PC-3 (cell line): ENCODE measurements around the gene PRDM13. TPM values are rescaled to one million over a fixed set of nuclear protein-coding genes. Genes with fewer than 3 reads are reported as not detected.
"Not testable (repeated sequence)": the region's sequence is repeated elsewhere in the genome, so short reads cannot be mapped to it uniquely, and the experiment has no call there.

ENCODE experiments used
- ATAC-seq: fragments of 200-7000 bp; cut with Tn5 transposase; 2 replicates; pipeline ENCODE4 v1.9.1; 2020; ENCODE audit warnings: mild to moderate bottlenecking, moderate library complexity
- BruUV-seq: library from RNA; stranded (reverse); fragments of 400-500 nt; replicated peaks from 2 replicates; lab custom pipeline; 2021; lab: Mats Ljungman, UMichigan
- CTCF ChIA-PET: fragments of 300-600 bp; sonication (Branson Sonifier 250); formaldehyde crosslinking; loops from one replicate; lab custom pipeline; 2022; ENCODE audit warnings: antibody characterized with exemption; lab: Charles Lee
- POLR2A ChIA-PET: fragments of 300-600 bp; sonication (Branson Sonifier 250); formaldehyde crosslinking; loops from one replicate; lab custom pipeline; 2022; ENCODE audit warnings: antibody characterized with exemption; ENCODE audit not compliant: unreplicated experiment; lab: Charles Lee
- DNase-seq: peaks from one replicate; pipeline ENCODE4 v3.0.0-alpha.2; 2015
- H2AFZ ChIP-seq: fragments of 300-600 bp; sonication (generic); 2 replicates; pipeline ENCODE4 v1.6.0; 2016; ENCODE audit warnings: antibody characterized with exemption, low read length
- H3F3A ChIP-seq: fragments of 300-600 bp; sonication (generic); one replicate; pipeline ENCODE4 v1.6.0; 2017; ENCODE audit warnings: antibody characterized with exemption, low read length, control low read depth, mild to moderate bottlenecking; ENCODE audit not compliant: unreplicated experiment
- H3K27ac ChIP-seq: fragments of 300-600 bp; sonication (generic); 2 replicates; pipeline ENCODE4 v1.5.1; 2016; ENCODE audit warnings: mild to moderate bottlenecking, low read length
- H3K27me3 ChIP-seq: fragments of 300-600 bp; sonication (generic); 2 replicates; pipeline ENCODE4 v1.6.1; 2016; ENCODE audit warnings: low read length, mixed read lengths
- H3K36me3 ChIP-seq: fragments of 300-600 bp; sonication (generic); 2 replicates; pipeline ENCODE4 v1.6.1; 2016; ENCODE audit warnings: low read depth, mixed run types, low read length, mixed read lengths
- H3K4me1 ChIP-seq: fragments of 300-600 bp; sonication (generic); 2 replicates; pipeline ENCODE4 v1.5.1; 2016; ENCODE audit warnings: low read length; ENCODE audit not compliant: insufficient read depth
- H3K4me2 ChIP-seq: fragments of 300-600 bp; sonication (generic); 2 replicates; pipeline ENCODE4 v1.6.0; 2016; ENCODE audit warnings: low read length
- H3K4me3 ChIP-seq: fragments of 300-600 bp; sonication (generic); 2 replicates; pipeline ENCODE4 v1.5.1; 2016; ENCODE audit warnings: mild to moderate bottlenecking, low read length, mixed read lengths
- H3K79me2 ChIP-seq: fragments of 300-600 bp; sonication (generic); 2 replicates; pipeline ENCODE4 v1.6.1; 2017; ENCODE audit warnings: low read length, mixed read lengths
- H3K9ac ChIP-seq: fragments of 300-600 bp; sonication (generic); 2 replicates; pipeline ENCODE4 v1.6.0; 2016; ENCODE audit warnings: mild to moderate bottlenecking, low read length
- H3K9me2 ChIP-seq: fragments of 300-600 bp; sonication (generic); replicated peaks from 2 replicates; pipeline ENCODE4 v1.6.1; 2016; ENCODE audit warnings: mixed run types, low read length, mixed read lengths
- H3K9me3 ChIP-seq: fragments of 300-600 bp; sonication (generic); 2 replicates; pipeline ENCODE4 v1.6.1; 2016; ENCODE audit warnings: low read length, mixed read lengths
- H4K20me1 ChIP-seq: fragments of 300-600 bp; sonication (generic); 2 replicates; pipeline ENCODE4 v1.6.1; 2016; ENCODE audit warnings: low read length, mixed read lengths
- CTCF ChIP-seq: fragments of 300-600 bp; sonication (generic); conservative IDR thresholded peaks from 2 replicates; pipeline ENCODE4 v1.5.1; 2017; ENCODE audit warnings: antibody characterized with exemption, low read depth, mild to moderate bottlenecking, low read length
- EZH2 ChIP-seq: fragments of 300-600 bp; sonication (generic); IDR thresholded peaks from one replicate; pipeline ENCODE4 v1.6.1; 2017; ENCODE audit warnings: antibody characterized with exemption, mild to moderate bottlenecking, low read length; ENCODE audit not compliant: unreplicated experiment
- EZH2phosphoT487 ChIP-seq: fragments of 300-600 bp; sonication (generic); IDR thresholded peaks from 2 replicates; pipeline ENCODE4 v1.6.1; 2018; ENCODE audit warnings: mild to moderate bottlenecking, antibody characterized with exemption, low read length, borderline replicate concordance
- intact Hi-C: fragments of 100-400 bp; cut with micrococcal nuclease; formaldehyde crosslinking; loops from 2 replicates; pipeline ENCODE4 v1.9.0; 2023
- total RNA-seq: library from RNA; depleted of rRNA; stranded (reverse); fragments of >200 nt; gene quantifications from 2 replicates; pipeline ENCODE4 v1.2.3, GENCODE V29; 2014

PRDM13 gene
- total RNA-seq, 1 experiment from 2014 or later, result not detected

DNA sequence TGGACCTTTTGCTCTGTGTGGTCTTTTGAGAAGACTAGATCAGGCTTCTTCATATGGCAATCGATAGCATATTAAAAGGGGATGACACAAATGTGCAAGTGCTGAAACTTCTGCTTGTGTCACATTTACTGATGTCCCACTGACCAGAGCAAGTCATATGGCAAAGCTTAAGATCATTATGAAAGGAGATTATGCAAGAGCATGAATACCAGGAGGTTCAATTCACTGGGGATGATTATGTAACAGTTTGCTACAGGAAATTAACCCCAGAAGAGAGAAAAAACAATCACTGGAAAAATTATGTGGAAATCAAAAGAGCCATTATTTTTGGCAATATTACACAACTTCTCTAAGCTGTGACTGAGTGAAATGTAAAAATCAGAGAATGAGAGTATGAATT, 13.7 kb upstream of the PRDM13 start:
- Histone ChIP-seq H3K9ac (no peak overlapping the region), H3K36me3 (no peaks in the 10 kb centered on the region), H3K4me3 (no peak overlapping the region), H3F3A (no peaks in the 10 kb centered on the region), H2AFZ (no peak overlapping the region), H4K20me1 (no peaks in the 10 kb centered on the region), H3K27me3 (peaks cover 49% of the 10 kb centered on the region), H3K4me1 (no peaks in the 10 kb centered on the region), H3K27ac (no peak overlapping the region), H3K9me2 (no peaks in the 10 kb centered on the region), H3K79me2 (no peaks in the 10 kb centered on the region), H3K9me3 (no peaks in the 10 kb centered on the region), H3K4me2 (no peak overlapping the region)
- no TSS peak for BruUV-seq
- ChIA-PET POLR2A (no interaction called here), CTCF (no interaction called here)
- no peak for ATAC-seq
- no peak for DNase-seq
- TF ChIP-seq CTCF (no peak), EZH2phosphoT487 (no peak), EZH2 (no peak)
- intact Hi-C loops, result no loop called here

GRCh38 chr6:99594696-99595095, 11.9 kb upstream of the PRDM13 start:
- H3K4me3 ChIP-seq, H3K9me3 ChIP-seq, H3F3A ChIP-seq, H3K27ac ChIP-seq, BruUV-seq, ATAC-seq, H3K9ac ChIP-seq, intact Hi-C loops, H2AFZ ChIP-seq, H3K79me2 ChIP-seq, H3K36me3 ChIP-seq, H3K4me2 ChIP-seq, H3K9me2 ChIP-seq, CTCF ChIA-PET, POLR2A ChIA-PET, H3K4me1 ChIP-seq, DNase-seq, H4K20me1 ChIP-seq: not testable (repeated sequence)
- H3K27me3 ChIP-seq, result peaks cover 61% of the 10 kb centered on the region

- POLR2A ChIA-PET, result no interaction called here
- H3K36me3 ChIP-seq, result no peaks in the 10 kb centered on the region
- H3K9me3 ChIP-seq, result no peaks in the 10 kb centered on the region
- no peaks in the 10 kb centered on the region for H3K4me1 ChIP-seq
- TF ChIP-seq EZH2 (no peak), CTCF (no peak), EZH2phosphoT487 (no peak)
- intact Hi-C loops, result no loop called here
- DNase-seq (no peak), ATAC-seq (no peak)
- H3K9me2 ChIP-seq, result no peaks in the 10 kb centered on the region
- H3K27ac ChIP-seq, result no peak overlapping the region
- H3K4me3 ChIP-seq, result no peak overlapping the region
- no peaks in the 10 kb centered on the region for H3F3A ChIP-seq
- H3K79me2 ChIP-seq, result no peaks in the 10 kb centered on the region
- no peak overlapping the region for H3K4me2 ChIP-seq
- peaks cover 57% of the 10 kb centered on the region for H3K27me3 ChIP-seq
- CTCF ChIA-PET, result no interaction called here
- no peaks in the 10 kb centered on the region for H4K20me1 ChIP-seq
- no TSS peak for BruUV-seq
- H2AFZ ChIP-seq, result no peak overlapping the region
- H3K9ac ChIP-seq, result no peak overlapping the region
Observed at GRCh38 chr6:99602520-99603420, 3.9 kb upstream of the PRDM13 start.
